ENCODE results near the gene ZC3H4. TPM values are rescaled to one million over a fixed set of nuclear protein-coding genes. Genes with fewer than 3 reads are reported as not detected.

The ZC3H4 gene
- total RNA-seq, 1 experiment from 2014 or later, result 45.1 TPM

DNA sequence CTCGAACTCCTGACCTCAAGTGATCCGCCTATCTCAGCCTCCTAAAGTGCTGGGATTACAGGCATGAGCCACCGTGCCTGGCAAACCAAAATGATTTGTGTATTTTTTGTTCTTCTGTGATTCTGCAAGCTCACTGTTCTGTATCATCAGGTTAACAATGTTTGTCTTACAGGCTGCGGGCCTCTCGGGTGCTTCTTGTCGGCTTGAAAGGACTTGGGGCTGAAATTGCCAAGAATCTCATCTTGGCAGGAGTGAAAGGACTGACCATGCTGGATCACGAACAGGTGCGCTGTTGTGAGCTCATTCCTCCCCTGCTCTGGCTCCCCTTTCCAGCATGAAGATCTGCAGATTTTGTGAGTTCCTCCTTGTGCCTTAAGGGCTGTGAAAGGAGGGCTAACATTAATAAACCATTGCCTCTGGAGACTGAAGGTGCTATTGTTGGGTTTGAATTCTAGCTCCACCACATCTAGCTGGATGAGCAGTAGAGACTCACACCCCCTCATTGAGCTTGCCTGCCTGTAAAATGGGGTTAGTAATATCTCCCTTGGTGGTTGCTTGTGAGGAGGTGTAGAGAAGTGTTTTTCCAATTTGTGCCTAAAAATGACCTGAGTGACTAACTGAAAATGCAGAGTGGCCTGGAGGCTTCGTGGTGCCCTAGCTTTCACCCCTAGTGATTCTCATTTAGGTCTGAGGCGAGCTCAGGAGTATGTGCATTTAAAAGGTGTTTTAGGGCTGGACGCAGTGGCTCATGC, 29.9 kb upstream of the ZC3H4 start:
- Histone ChIP-seq H3K4me3 (replicated peaks in 1 of 2; ENCODE audit: low read depth in 1 of 2, low read length in 2 of 2) (no peak overlapping the region), H3K4me1 (ENCODE audit: control insufficient read depth in 1 of 2, insufficient read depth in 2 of 2, low read length in 2 of 2) (peaks cover 13 to 19% of the 10 kb centered on the region in 2 experiments; a peak in 3 of 4 replicates), H3K79me2 (ENCODE audit: insufficient read depth, low read length) (peaks cover 97% of the 10 kb centered on the region), H3K27me3 (ENCODE audit: insufficient read depth, low read length) (no peaks in the 10 kb centered on the region), H3K9ac (ENCODE audit: low read length) (no peak overlapping the region), H3K9me3 (ENCODE audit: control insufficient read depth in 1 of 2, insufficient read depth in 1 of 2, low read depth in 1 of 2, low read length in 2 of 2) (no peaks in the 10 kb centered on the region), H3K36me3 (ENCODE audit: control insufficient read depth in 1 of 2, insufficient read depth in 2 of 2, low read length in 2 of 2) (peaks cover 37 to 48% of the 10 kb centered on the region in 2 experiments), H3K27ac (ENCODE audit: low read depth, low read length) (no peak overlapping the region; the same call in 1 of the 2 replicates), H2AFZ (ENCODE audit: low read depth, low read length, poor library complexity, severe bottlenecking) (no peak overlapping the region), H3K9me2 (ENCODE audit: insufficient read depth) (no peaks in the 10 kb centered on the region), H3K4me2 (ENCODE audit: low read length) (no peak overlapping the region), H4K20me1 (ENCODE audit: insufficient read depth) (peaks cover 9% of the 10 kb centered on the region; the same call in 1 of the 2 replicates)
- intact Hi-C loops (cut with micrococcal nuclease), result no loop called here
- RAD21 ChIA-PET (ENCODE audit: low non-redundant PET in 1 of 2, low total read pairs in 2 of 2, uncharacterized antibody in 2 of 2, unreplicated experiment in 2 of 2), result no interaction called here
- DNase-seq (ENCODE audit: low read depth, low spot score) (no peak), ATAC-seq (no peak)
- TF ChIP-seq ZNF274 (IDR thresholded peaks at IDR 0.05; ENCODE audit: low read depth, low read length) (no peak), SIN3A (IDR thresholded peaks at IDR 0.05; ENCODE audit: low read depth) (no peak), ELF1 (IDR thresholded peaks at IDR 0.05; ENCODE audit: borderline replicate concordance, low read depth) (no peak), JUND (IDR thresholded peaks at IDR 0.05) (no peak), EGR1 (IDR thresholded peaks at IDR 0.05; ENCODE audit: low read depth) (no peak), CEBPB (IDR thresholded peaks at IDR 0.05; ENCODE audit: low read depth) (no peak), FOSL1 (IDR thresholded peaks at IDR 0.05; ENCODE audit: low read depth) (no peak), ZFX (IDR thresholded peaks at IDR 0.05) (no peak), EZH2phosphoT487 (IDR thresholded peaks at IDR 0.05; ENCODE audit: borderline replicate concordance) (no peak), POLR2AphosphoS5 (IDR thresholded peaks at IDR 0.05; ENCODE audit: low read depth, low read length) (no peak), EZH2 (IDR thresholded peaks at IDR 0.05) (no peak), RAD21 (IDR thresholded peaks at IDR 0.05; ENCODE audit: low read depth) (no peak), SRF (IDR thresholded peaks at IDR 0.05; ENCODE audit: low read depth) (no peak)
- TF ChIP-seq, protein P1, sequence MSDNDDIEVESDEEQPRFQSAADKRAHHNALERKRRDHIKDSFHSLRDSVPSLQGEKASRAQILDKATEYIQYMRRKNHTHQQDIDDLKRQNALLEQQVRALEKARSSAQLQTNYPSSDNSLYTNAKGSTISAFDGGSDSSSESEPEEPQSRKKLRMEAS (IDR thresholded peaks at IDR 0.05), result no peak
- TF ChIP-seq, protein P2, sequence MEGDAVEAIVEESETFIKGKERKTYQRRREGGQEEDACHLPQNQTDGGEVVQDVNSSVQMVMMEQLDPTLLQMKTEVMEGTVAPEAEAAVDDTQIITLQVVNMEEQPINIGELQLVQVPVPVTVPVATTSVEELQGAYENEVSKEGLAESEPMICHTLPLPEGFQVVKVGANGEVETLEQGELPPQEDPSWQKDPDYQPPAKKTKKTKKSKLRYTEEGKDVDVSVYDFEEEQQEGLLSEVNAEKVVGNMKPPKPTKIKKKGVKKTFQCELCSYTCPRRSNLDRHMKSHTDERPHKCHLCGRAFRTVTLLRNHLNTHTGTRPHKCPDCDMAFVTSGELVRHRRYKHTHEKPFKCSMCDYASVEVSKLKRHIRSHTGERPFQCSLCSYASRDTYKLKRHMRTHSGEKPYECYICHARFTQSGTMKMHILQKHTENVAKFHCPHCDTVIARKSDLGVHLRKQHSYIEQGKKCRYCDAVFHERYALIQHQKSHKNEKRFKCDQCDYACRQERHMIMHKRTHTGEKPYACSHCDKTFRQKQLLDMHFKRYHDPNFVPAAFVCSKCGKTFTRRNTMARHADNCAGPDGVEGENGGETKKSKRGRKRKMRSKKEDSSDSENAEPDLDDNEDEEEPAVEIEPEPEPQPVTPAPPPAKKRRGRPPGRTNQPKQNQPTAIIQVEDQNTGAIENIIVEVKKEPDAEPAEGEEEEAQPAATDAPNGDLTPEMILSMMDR (IDR thresholded peaks at IDR 0.05 in 2 of 3, conservative IDR thresholded peaks at IDR 0.05 in 1 of 3; ENCODE audit: borderline replicate concordance in 1 of 3, insufficient read depth in 1 of 3, low read depth in 2 of 3, low read length in 2 of 3), result no peak
- no TSS peak for BruUV-seq (replicated peaks)
- POLR2A ChIA-PET, result interaction anchor here (0.8 kb wide), 1 partner anchor 11 kb away, joined by 3 read pairs; no protein-coding TSS in a partner anchor
- CTCF ChIA-PET, result interaction anchor here (1.0 kb wide), 1 partner anchor 20 kb away, joined by 5 read pairs; no protein-coding TSS in a partner anchor
